ENCODE results near the gene MCM10.

DNA sequence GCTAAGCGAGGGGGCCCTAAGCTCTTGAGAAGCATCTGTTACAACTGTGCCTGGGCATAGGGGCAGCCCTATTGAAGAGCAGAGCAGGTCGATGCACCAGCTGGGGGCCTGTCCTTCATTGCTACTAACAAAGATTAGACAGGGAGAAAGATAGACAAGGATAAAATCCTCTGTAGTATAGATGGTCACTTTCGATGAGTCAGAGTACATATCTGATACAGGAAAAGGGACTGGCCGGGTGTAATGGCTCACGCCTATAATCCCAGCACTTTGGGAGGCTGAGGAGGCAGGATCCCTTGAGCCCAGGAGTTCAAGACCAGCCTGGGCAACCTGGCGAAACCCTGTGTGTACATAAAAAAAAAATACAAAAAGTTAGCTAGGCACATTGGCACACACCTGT is 47.8 kb upstream of the MCM10 start:
- TF ChIP-seq, protein P1, sequence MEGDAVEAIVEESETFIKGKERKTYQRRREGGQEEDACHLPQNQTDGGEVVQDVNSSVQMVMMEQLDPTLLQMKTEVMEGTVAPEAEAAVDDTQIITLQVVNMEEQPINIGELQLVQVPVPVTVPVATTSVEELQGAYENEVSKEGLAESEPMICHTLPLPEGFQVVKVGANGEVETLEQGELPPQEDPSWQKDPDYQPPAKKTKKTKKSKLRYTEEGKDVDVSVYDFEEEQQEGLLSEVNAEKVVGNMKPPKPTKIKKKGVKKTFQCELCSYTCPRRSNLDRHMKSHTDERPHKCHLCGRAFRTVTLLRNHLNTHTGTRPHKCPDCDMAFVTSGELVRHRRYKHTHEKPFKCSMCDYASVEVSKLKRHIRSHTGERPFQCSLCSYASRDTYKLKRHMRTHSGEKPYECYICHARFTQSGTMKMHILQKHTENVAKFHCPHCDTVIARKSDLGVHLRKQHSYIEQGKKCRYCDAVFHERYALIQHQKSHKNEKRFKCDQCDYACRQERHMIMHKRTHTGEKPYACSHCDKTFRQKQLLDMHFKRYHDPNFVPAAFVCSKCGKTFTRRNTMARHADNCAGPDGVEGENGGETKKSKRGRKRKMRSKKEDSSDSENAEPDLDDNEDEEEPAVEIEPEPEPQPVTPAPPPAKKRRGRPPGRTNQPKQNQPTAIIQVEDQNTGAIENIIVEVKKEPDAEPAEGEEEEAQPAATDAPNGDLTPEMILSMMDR (IDR thresholded peaks at IDR 0.05): no peak
- no peak for TF ChIP-seq EP300 (IDR thresholded peaks at IDR 0.05)

Measured in tibial nerve (tissue), 4 donors.